Measurements from ENCODE around the gene FOXD3. TPM values are rescaled to one million over a fixed set of nuclear protein-coding genes. Genes with fewer than 3 reads are reported as not detected.
"Not testable (repeated sequence)": the region's sequence is repeated elsewhere in the genome, so short reads cannot be mapped to it uniquely, and the experiment has no call there.

Gene FOXD3
- total RNA-seq, 1 donor from 2014 or later, result 0.26 TPM

- H3K27ac Mint-ChIP-seq (ENCODE audit: unreplicated experiment), result no peak overlapping the region
- H3K4me3 Mint-ChIP-seq (ENCODE audit: unreplicated experiment), result no peak overlapping the region
- no peak for DNase-seq (ENCODE audit: low spot score)
Observed at GRCh38 chr1:63342402-63342801, 20.0 kb downstream of the FOXD3 start.

GRCh38 chr1:63343922-63344321, 21.6 kb downstream of the FOXD3 start:
- Mint-ChIP-seq H3K4me1 (ENCODE audit: unreplicated experiment) (no peaks in the 10 kb centered on the region), H3K9me3 (ENCODE audit: unreplicated experiment) (no peaks in the 10 kb centered on the region), H3K4me3 (ENCODE audit: unreplicated experiment) (no peak overlapping the region), H3K27ac (ENCODE audit: unreplicated experiment) (no peak overlapping the region), H3K36me3 (ENCODE audit: low read depth, unreplicated experiment) (no peaks in the 10 kb centered on the region), H3K27me3 (ENCODE audit: unreplicated experiment) (no peaks in the 10 kb centered on the region)
- TF ChIP-seq CTCF (IDR thresholded peaks at IDR 0.05; ENCODE audit: unreplicated experiment), result no peak
- no peak for DNase-seq (ENCODE audit: low spot score)

More at GRCh38 chr1:63342402-63342801, 20.0 kb downstream of the FOXD3 start:
- TF ChIP-seq CTCF (IDR thresholded peaks at IDR 0.05; ENCODE audit: unreplicated experiment), result no peak
- H3K36me3 Mint-ChIP-seq (ENCODE audit: low read depth, unreplicated experiment), result no peaks in the 10 kb centered on the region
- H3K9me3 Mint-ChIP-seq (ENCODE audit: unreplicated experiment), result no peaks in the 10 kb centered on the region
- H3K4me1 Mint-ChIP-seq (ENCODE audit: unreplicated experiment), result no peaks in the 10 kb centered on the region
- H3K27me3 Mint-ChIP-seq (ENCODE audit: unreplicated experiment), result no peaks in the 10 kb centered on the region

- Mint-ChIP-seq H3K4me3 (ENCODE audit: unreplicated experiment) (no peak overlapping the region), H3K27me3 (ENCODE audit: unreplicated experiment) (peaks cover 4% of the 10 kb centered on the region), H3K36me3 (ENCODE audit: low read depth, unreplicated experiment) (no peaks in the 10 kb centered on the region), H3K4me1 (ENCODE audit: unreplicated experiment) (no peaks in the 10 kb centered on the region), H3K9me3 (ENCODE audit: unreplicated experiment) (no peaks in the 10 kb centered on the region), H3K27ac (ENCODE audit: unreplicated experiment) (no peak overlapping the region)
- no peak for TF ChIP-seq CTCF (IDR thresholded peaks at IDR 0.05; ENCODE audit: unreplicated experiment)
- no peak for DNase-seq (ENCODE audit: low spot score)
Observed at GRCh38 chr1:63350320-63350719, 28.0 kb downstream of the FOXD3 start.

GRCh38 chr1:63352736-63353135, 30.4 kb downstream of the FOXD3 start:
- TF ChIP-seq CTCF (IDR thresholded peaks at IDR 0.05; ENCODE audit: unreplicated experiment), result no peak
- Mint-ChIP-seq H3K4me3 (ENCODE audit: unreplicated experiment) (no peak overlapping the region), H3K9me3 (ENCODE audit: unreplicated experiment) (no peaks in the 10 kb centered on the region), H3K36me3 (ENCODE audit: low read depth, unreplicated experiment) (no peaks in the 10 kb centered on the region), H3K27me3 (ENCODE audit: unreplicated experiment) (peaks cover 4% of the 10 kb centered on the region), H3K4me1 (ENCODE audit: unreplicated experiment) (no peaks in the 10 kb centered on the region), H3K27ac (ENCODE audit: unreplicated experiment) (no peak overlapping the region)
- no peak for DNase-seq (ENCODE audit: low spot score)

- H3K36me3 Mint-ChIP-seq (ENCODE audit: low read depth, unreplicated experiment); H3K27ac Mint-ChIP-seq (ENCODE audit: unreplicated experiment); H3K4me3 Mint-ChIP-seq (ENCODE audit: unreplicated experiment); H3K27me3 Mint-ChIP-seq (ENCODE audit: unreplicated experiment); DNase-seq (ENCODE audit: low spot score); H3K4me1 Mint-ChIP-seq (ENCODE audit: unreplicated experiment); H3K9me3 Mint-ChIP-seq (ENCODE audit: unreplicated experiment): not testable (repeated sequence)
Observed at GRCh38 chr1:63356234-63356633, 33.9 kb downstream of the FOXD3 start.

- Mint-ChIP-seq H3K4me1 (ENCODE audit: unreplicated experiment) (no peaks in the 10 kb centered on the region), H3K27ac (ENCODE audit: unreplicated experiment) (no peak overlapping the region), H3K4me3 (ENCODE audit: unreplicated experiment) (no peak overlapping the region), H3K36me3 (ENCODE audit: low read depth, unreplicated experiment) (no peaks in the 10 kb centered on the region), H3K9me3 (ENCODE audit: unreplicated experiment) (no peaks in the 10 kb centered on the region), H3K27me3 (ENCODE audit: unreplicated experiment) (no peaks in the 10 kb centered on the region)
- DNase-seq (ENCODE audit: low spot score), result no peak
- TF ChIP-seq CTCF (IDR thresholded peaks at IDR 0.05; ENCODE audit: unreplicated experiment), result no peak
Observed at GRCh38 chr1:63359561-63359960, 37.2 kb downstream of the FOXD3 start.

All from endothelial cell (in vitro differentiated cells).